Tibial nerve (tissue), 3 donors: ENCODE data around the gene CRACR2A.

Experiments
- POLR2A ChIP-seq, 2 donors: fragments of 450-650 bp; IDR thresholded peaks; one replicate each; pipeline ENCODE4 v1.6.1; 2017; ENCODE audit warnings: antibody characterized with exemption in 2 of 2, mild to moderate bottlenecking in 2 of 2, moderate library complexity in 2 of 2
- TF ChIP-seq, protein P1 (sequence below), 5 experiments: fragments of 200-600 bp in 3 of 5; fragments of 450-650 bp in 2 of 5; sonication (generic) in 3 of 5; IDR thresholded peaks; one replicate each; pipeline ENCODE4 v1.5.1; 2016 to 2019; ENCODE audit warnings: antibody characterized with exemption in 5 of 5, mild to moderate bottlenecking in 3 of 5, moderate library complexity in 2 of 5

DNA sequence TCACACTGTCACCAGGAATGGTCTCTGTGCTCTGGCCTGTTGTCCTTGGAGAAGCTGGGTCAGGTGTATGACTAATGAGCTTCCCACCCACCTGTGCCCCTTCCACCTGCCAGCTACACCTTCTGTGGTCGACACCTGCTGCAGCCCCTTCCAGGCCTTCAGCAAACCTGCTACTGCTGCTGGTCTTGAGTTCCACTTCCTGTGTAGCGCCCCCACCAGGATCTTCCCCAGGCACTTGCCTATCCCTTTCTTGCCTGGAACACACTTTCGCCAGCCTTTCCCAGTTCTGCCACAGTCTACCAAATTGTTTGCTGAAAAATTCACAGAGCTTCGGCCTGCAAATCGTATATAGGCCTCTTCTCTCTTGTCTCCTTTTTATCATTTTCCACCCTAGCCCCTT lies 75.3 kb downstream of the CRACR2A start:
- TF ChIP-seq, protein P1, sequence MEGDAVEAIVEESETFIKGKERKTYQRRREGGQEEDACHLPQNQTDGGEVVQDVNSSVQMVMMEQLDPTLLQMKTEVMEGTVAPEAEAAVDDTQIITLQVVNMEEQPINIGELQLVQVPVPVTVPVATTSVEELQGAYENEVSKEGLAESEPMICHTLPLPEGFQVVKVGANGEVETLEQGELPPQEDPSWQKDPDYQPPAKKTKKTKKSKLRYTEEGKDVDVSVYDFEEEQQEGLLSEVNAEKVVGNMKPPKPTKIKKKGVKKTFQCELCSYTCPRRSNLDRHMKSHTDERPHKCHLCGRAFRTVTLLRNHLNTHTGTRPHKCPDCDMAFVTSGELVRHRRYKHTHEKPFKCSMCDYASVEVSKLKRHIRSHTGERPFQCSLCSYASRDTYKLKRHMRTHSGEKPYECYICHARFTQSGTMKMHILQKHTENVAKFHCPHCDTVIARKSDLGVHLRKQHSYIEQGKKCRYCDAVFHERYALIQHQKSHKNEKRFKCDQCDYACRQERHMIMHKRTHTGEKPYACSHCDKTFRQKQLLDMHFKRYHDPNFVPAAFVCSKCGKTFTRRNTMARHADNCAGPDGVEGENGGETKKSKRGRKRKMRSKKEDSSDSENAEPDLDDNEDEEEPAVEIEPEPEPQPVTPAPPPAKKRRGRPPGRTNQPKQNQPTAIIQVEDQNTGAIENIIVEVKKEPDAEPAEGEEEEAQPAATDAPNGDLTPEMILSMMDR (IDR thresholded peaks at IDR 0.05) = no peak
- no peak for TF ChIP-seq POLR2A (IDR thresholded peaks at IDR 0.05)
